ENCODE results near the gene TARBP2.

The TARBP2 gene

DNA sequence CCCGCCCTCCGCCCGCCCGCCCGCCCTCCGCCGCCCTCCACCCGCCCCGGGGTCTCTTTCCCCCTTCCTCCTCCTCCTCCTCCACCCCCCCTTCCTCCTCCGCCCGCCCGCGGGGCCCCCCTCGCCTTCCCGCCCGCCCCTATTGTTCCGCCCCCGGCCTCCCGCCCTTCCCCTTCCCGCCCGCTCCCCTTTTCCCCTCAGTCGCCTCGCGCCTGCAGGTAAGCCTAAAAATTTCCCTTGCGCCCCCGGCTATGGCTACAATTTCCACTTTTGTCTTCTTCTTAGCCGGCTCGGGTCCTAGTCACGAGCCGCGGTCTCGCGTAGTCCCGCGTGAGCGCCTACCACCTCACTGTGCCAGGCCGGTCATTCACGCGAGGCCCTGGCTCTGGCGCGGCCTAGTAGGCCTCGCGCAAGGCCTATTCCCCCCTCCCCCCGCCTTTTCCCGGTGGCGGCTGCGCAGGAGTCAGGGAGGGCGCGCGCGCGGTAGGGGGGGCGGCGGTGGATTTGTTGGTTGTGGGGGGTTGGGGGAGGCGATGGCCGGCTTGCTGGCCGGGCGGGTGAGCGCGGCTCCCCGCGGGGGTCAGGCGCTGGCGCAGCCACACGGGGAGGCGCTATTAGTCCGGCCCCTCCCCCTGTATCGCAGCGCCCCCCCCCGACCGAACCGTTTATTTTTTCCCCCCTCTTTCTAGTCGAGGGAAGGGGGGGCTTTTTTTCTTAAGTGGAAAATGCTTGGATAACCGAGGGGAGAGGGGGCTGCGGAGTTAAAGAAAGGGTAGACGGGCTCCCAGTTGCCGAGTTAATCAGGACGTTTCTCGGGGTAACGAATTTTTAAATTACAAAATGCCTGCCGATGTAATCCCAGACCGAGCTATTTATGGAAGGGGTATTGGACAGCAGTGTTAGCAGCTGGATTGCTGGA, 48.7 kb upstream of the TARBP2 start (continued):
- TF ChIP-seq, protein P1, sequence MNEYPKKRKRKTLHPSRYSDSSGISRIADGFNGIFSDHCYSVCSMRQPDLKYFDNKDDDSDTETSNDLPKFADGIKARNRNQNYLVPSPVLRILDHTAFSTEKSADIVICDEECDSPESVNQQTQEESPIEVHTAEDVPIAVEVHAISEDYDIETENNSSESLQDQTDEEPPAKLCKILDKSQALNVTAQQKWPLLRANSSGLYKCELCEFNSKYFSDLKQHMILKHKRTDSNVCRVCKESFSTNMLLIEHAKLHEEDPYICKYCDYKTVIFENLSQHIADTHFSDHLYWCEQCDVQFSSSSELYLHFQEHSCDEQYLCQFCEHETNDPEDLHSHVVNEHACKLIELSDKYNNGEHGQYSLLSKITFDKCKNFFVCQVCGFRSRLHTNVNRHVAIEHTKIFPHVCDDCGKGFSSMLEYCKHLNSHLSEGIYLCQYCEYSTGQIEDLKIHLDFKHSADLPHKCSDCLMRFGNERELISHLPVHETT (tag by site-specific recombination; IDR thresholded peaks at IDR 0.05), result no peak
- TF ChIP-seq ZNF211 (tag by site-specific recombination; IDR thresholded peaks at IDR 0.05; ENCODE audit: low read depth) (no peak), ZNF239 (tag by site-specific recombination; IDR thresholded peaks at IDR 0.05) (no peak), ZNF843 (tag by site-specific recombination; IDR thresholded peaks at IDR 0.05) (peak; percentile 55; the same call in 1 of the 2 replicates), OVOL3 (tag by site-specific recombination; IDR thresholded peaks at IDR 0.05) (peak; percentile 64), REPIN1 (tag by site-specific recombination; IDR thresholded peaks at IDR 0.05; ENCODE audit: low read depth) (no peak), ZNF548 (tag by site-specific recombination; IDR thresholded peaks at IDR 0.05) (no peak), ZNF266 (tag by site-specific recombination; IDR thresholded peaks at IDR 0.05; ENCODE audit: low read depth) (no peak), ZSCAN23 (tag by site-specific recombination; IDR thresholded peaks at IDR 0.05) (no peak), ZNF791 (tag by site-specific recombination; IDR thresholded peaks at IDR 0.05) (no peak), ZNF112 (tag by site-specific recombination; IDR thresholded peaks at IDR 0.05) (no peak), ZNF114 (tag by site-specific recombination; IDR thresholded peaks at IDR 0.05) (no peak), ZNF341 (tag by site-specific recombination; IDR thresholded peaks at IDR 0.05; ENCODE audit: low read depth) (peak; percentile 80), ZNF660 (tag by site-specific recombination; IDR thresholded peaks at IDR 0.05) (peak; percentile 86), ZNF530 (tag by site-specific recombination; IDR thresholded peaks at IDR 0.05; ENCODE audit: low read depth) (no peak), ZNF677 (tag by site-specific recombination; IDR thresholded peaks at IDR 0.05) (no peak), ZNF248 (tag by site-specific recombination; IDR thresholded peaks at IDR 0.05) (no peak), ZNF184 (tag by site-specific recombination; IDR thresholded peaks at IDR 0.05) (peak; percentile 39; the same call in 1 of the 2 replicates), ZBTB20 (tag by site-specific recombination; IDR thresholded peaks at IDR 0.05) (peak; percentile 31; the same call in 1 of the 2 replicates), ZEB2 (tag by site-specific recombination; IDR thresholded peaks at IDR 0.05) (peak; percentile 43), ZNF138 (tag by site-specific recombination; IDR thresholded peaks at IDR 0.05; ENCODE audit: borderline replicate concordance) (no peak), ZNF48 (tag by site-specific recombination; IDR thresholded peaks at IDR 0.05) (no peak), ZNF555 (tag by site-specific recombination; conservative IDR thresholded peaks at IDR 0.05) (no peak)
- TF ChIP-seq, protein P2, sequence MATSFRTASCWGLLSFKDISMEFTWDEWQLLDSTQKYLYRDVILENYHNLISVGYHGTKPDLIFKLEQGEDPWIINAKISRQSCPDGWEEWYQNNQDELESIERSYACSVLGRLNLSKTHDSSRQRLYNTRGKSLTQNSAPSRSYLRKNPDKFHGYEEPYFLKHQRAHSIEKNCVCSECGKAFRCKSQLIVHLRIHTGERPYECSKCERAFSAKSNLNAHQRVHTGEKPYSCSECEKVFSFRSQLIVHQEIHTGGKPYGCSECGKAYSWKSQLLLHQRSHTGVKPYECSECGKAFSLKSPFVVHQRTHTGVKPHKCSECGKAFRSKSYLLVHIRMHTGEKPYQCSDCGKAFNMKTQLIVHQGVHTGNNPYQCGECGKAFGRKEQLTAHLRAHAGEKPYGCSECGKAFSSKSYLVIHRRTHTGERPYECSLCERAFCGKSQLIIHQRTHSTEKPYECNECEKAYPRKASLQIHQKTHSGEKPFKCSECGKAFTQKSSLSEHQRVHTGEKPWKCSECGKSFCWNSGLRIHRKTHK (tag by site-specific recombination; IDR thresholded peaks at IDR 0.05), result no peak
- TF ChIP-seq, protein P3, sequence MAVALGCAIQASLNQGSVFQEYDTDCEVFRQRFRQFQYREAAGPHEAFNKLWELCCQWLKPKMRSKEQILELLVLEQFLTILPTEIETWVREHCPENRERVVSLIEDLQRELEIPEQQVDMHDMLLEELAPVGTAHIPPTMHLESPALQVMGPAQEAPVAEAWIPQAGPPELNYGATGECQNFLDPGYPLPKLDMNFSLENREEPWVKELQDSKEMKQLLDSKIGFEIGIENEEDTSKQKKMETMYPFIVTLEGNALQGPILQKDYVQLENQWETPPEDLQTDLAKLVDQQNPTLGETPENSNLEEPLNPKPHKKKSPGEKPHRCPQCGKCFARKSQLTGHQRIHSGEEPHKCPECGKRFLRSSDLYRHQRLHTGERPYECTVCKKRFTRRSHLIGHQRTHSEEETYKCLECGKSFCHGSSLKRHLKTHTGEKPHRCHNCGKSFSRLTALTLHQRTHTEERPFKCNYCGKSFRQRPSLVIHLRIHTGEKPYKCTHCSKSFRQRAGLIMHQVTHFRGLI (tag by site-specific recombination; IDR thresholded peaks at IDR 0.05), result peak; percentile 78
- TF ChIP-seq, protein P4, sequence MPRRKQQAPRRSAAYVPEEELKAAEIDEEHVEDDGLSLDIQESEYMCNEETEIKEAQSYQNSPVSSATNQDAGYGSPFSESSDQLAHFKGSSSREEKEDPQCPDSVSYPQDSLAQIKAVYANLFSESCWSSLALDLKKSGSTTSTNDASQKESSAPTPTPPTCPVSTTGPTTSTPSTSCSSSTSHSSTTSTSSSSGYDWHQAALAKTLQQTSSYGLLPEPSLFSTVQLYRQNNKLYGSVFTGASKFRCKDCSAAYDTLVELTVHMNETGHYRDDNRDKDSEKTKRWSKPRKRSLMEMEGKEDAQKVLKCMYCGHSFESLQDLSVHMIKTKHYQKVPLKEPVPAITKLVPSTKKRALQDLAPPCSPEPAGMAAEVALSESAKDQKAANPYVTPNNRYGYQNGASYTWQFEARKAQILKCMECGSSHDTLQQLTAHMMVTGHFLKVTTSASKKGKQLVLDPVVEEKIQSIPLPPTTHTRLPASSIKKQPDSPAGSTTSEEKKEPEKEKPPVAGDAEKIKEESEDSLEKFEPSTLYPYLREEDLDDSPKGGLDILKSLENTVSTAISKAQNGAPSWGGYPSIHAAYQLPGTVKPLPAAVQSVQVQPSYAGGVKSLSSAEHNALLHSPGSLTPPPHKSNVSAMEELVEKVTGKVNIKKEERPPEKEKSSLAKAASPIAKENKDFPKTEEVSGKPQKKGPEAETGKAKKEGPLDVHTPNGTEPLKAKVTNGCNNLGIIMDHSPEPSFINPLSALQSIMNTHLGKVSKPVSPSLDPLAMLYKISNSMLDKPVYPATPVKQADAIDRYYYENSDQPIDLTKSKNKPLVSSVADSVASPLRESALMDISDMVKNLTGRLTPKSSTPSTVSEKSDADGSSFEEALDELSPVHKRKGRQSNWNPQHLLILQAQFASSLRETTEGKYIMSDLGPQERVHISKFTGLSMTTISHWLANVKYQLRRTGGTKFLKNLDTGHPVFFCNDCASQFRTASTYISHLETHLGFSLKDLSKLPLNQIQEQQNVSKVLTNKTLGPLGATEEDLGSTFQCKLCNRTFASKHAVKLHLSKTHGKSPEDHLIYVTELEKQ (tag by site-specific recombination; IDR thresholded peaks at IDR 0.05; ENCODE audit: borderline replicate concordance), result no peak
- TF ChIP-seq, protein P5, sequence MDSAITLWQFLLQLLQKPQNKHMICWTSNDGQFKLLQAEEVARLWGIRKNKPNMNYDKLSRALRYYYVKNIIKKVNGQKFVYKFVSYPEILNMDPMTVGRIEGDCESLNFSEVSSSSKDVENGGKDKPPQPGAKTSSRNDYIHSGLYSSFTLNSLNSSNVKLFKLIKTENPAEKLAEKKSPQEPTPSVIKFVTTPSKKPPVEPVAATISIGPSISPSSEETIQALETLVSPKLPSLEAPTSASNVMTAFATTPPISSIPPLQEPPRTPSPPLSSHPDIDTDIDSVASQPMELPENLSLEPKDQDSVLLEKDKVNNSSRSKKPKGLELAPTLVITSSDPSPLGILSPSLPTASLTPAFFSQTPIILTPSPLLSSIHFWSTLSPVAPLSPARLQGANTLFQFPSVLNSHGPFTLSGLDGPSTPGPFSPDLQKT (IDR thresholded peaks at IDR 0.05; ENCODE audit: borderline replicate concordance, low read depth, low read length), result no peak
- TF ChIP-seq, protein P6, sequence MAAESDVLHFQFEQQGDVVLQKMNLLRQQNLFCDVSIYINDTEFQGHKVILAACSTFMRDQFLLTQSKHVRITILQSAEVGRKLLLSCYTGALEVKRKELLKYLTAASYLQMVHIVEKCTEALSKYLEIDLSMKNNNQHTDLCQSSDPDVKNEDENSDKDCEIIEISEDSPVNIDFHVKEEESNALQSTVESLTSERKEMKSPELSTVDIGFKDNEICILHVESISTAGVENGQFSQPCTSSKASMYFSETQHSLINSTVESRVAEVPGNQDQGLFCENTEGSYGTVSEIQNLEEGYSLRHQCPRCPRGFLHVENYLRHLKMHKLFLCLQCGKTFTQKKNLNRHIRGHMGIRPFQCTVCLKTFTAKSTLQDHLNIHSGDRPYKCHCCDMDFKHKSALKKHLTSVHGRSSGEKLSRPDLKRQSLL (tag by site-specific recombination; IDR thresholded peaks at IDR 0.05), result 0 out of 2 replicates have a peak, but pooled peaks have one; percentile 11

Data from HEK293 (cell line).